Naive thymus-derived CD4-positive, alpha-beta T cell (primary cell): ENCODE results near the gene MBIP. TPM values are rescaled to one million over a fixed set of nuclear protein-coding genes. Genes with fewer than 3 reads are reported as not detected.
A peak's percentile ranks its signal among the peaks of the same experiment; 100 is the strongest.
"Not testable (repeated sequence)": the region's sequence is repeated elsewhere in the genome, so short reads cannot be mapped to it uniquely, and the experiment has no call there.

Experiments
- ATAC-seq: fragments of 150-1000 bp; cut with Tn5 transposase; 2 replicates; pipeline ENCODE4 v1.10.0; 2021; ENCODE audit warnings: mild to moderate bottlenecking, moderate library complexity
- CTCF ChIA-PET: fragments of 350-600 bp; sonication (Branson Sonifier 250); formaldehyde crosslinking; loops from one replicate; lab custom pipeline; 2021; ENCODE audit warnings: antibody characterized with exemption; lab: Charles Lee
- POLR2A ChIA-PET: fragments of 350-600 bp; sonication (Branson Sonifier 250); formaldehyde crosslinking; loops from one replicate; lab custom pipeline; 2021; ENCODE audit warnings: antibody characterized with exemption, inconsistent platforms; lab: Charles Lee
- DNase-seq, 9 donors: peaks; one replicate each; pipeline versions ENCODE4 v3.0.0 to v3.0.0-alpha.2; 2020 to 2022; ENCODE audit warnings: mixed read lengths in 1 of 9
- H3K27ac ChIP-seq: one replicate; pipeline ENCODE4 v1.7.0; 2013; ENCODE audit warnings: mild to moderate bottlenecking, low read depth, low read length, moderate library complexity
- H3K27me3 ChIP-seq, 2 donors: one replicate each; pipeline ENCODE4 v1.7.0; 2013; ENCODE audit warnings: low read length in 2 of 2, mild to moderate bottlenecking in 2 of 2, moderate library complexity in 2 of 2; ENCODE audit not compliant: control insufficient read depth in 2 of 2, insufficient read depth in 2 of 2
- H3K36me3 ChIP-seq, 3 experiments: 1 replicate in 2 of 3; 2 replicates in 1 of 3; pipeline ENCODE4 v1.7.0; 2013; ENCODE audit warnings: low read length in 3 of 3, mild to moderate bottlenecking in 3 of 3, moderate library complexity in 1 of 3; ENCODE audit not compliant: insufficient read depth in 3 of 3, control insufficient read depth in 2 of 3
- H3K4me1 ChIP-seq, 2 donors: one replicate each; pipeline ENCODE4 v1.7.0; 2013; ENCODE audit warnings: low read length in 2 of 2, mild to moderate bottlenecking in 2 of 2, moderate library complexity in 1 of 2; ENCODE audit not compliant: control insufficient read depth in 2 of 2, insufficient read depth in 2 of 2
- H3K4me3 ChIP-seq: 2 replicates; pipeline ENCODE4 v1.7.0; 2013; ENCODE audit warnings: mild to moderate bottlenecking, low read length
- H3K9me3 ChIP-seq, 3 experiments: 1 replicate in 2 of 3; 2 replicates in 1 of 3; pipeline ENCODE4 v1.7.0; 2013; ENCODE audit warnings: low read length in 3 of 3; ENCODE audit not compliant: control insufficient read depth in 2 of 3
- H3K27ac Mint-ChIP-seq, 9 donors: one replicate each; pipeline ENCODE4 v1.8.0; 2020 to 2022; ENCODE audit warnings: mixed read lengths in 9 of 9, mild to moderate bottlenecking in 8 of 9, moderate library complexity in 5 of 9, inconsistent platforms in 2 of 9
- H3K27me3 Mint-ChIP-seq, 5 donors: one replicate each; pipeline ENCODE4 v1.8.0; 2021 to 2022; ENCODE audit warnings: mixed read lengths in 5 of 5, mild to moderate bottlenecking in 1 of 5
- H3K36me3 Mint-ChIP-seq, 5 donors: one replicate each; pipeline ENCODE4 v1.8.0; 2020 to 2022; ENCODE audit warnings: mixed read lengths in 5 of 5, mild to moderate bottlenecking in 3 of 5, inconsistent platforms in 1 of 5
- H3K4me1 Mint-ChIP-seq, 7 donors: one replicate each; pipeline ENCODE4 v1.8.0; 2020 to 2022; ENCODE audit warnings: mixed read lengths in 7 of 7, mild to moderate bottlenecking in 3 of 7, inconsistent platforms in 1 of 7
- H3K4me3 Mint-ChIP-seq, 10 donors: one replicate each; pipeline ENCODE4 v1.8.0; 2020 to 2022; ENCODE audit warnings: mild to moderate bottlenecking in 10 of 10, mixed read lengths in 10 of 10, moderate library complexity in 6 of 10, inconsistent platforms in 2 of 10
- H3K9me3 Mint-ChIP-seq, 11 donors: one replicate each; pipeline ENCODE4 v1.8.0; 2020 to 2022; ENCODE audit warnings: mixed read lengths in 11 of 11, mild to moderate bottlenecking in 4 of 11, inconsistent platforms in 1 of 11, moderate library complexity in 1 of 11
- intact Hi-C, 2 donors: fragments of 100-400 bp; cut with micrococcal nuclease; formaldehyde crosslinking; loops; one replicate each; pipeline ENCODE4 v1.15.1; 2023
- polyA plus RNA-seq, 2 donors: library from polyadenylated mRNA; unstranded; fragments of 300-500 nt; fragmentation: Illumina TruSeq; gene quantifications; one replicate each; pipeline ENCODE4 v1.2.3, GENCODE V29; 2021
- total RNA-seq, 6 experiments: library from RNA in 5 of 6; stranded (reverse) in 5 of 6; gene quantifications; 1 replicate in 5 of 6; 2 replicates in 1 of 6; pipeline ENCODE4 v1.2.3 and lab custom pipeline; 2021 to 2026

The MBIP gene
- total and polyA plus RNA-seq, 7 experiments from 2014 or later = 22.5 to 42.7 (median 24.7) TPM

- DNase-seq, H3K27me3 ChIP-seq, H3K4me3 ChIP-seq, POLR2A ChIA-PET, H3K27ac Mint-ChIP-seq, H3K27ac ChIP-seq, H3K9me3 Mint-ChIP-seq, H3K9me3 ChIP-seq, ATAC-seq, H3K4me3 Mint-ChIP-seq, H3K36me3 Mint-ChIP-seq, CTCF ChIA-PET, H3K36me3 ChIP-seq, H3K4me1 Mint-ChIP-seq, H3K4me1 ChIP-seq: not testable (repeated sequence)
- peaks cover 21 to 64% (median 48%) of the 10 kb centered on the region in 5 donors for H3K27me3 Mint-ChIP-seq
- intact Hi-C loops = loop anchor here in 1 of 2 donors (10.0 kb wide), 1 partner anchor 1863 kb away; the partner anchor contains the start of gene SPTSSA
Measured at GRCh38 chr14:36327573-36327972, 7.1 kb upstream of the MBIP start.

GRCh38 chr14:36325853-36326252 is 5.4 kb upstream of the MBIP start:
- Mint-ChIP-seq H3K27ac (no peak overlapping the region), H3K36me3 (peaks cover 0 to 3% (median 0%) of the 10 kb centered on the region in 5 donors), H3K27me3 (peaks cover 21 to 52% (median 46%) of the 10 kb centered on the region in 5 donors), H3K4me3 (no peak overlapping the region), H3K4me1 (peaks cover under 1 to 5% (median 1%) of the 10 kb centered on the region in 7 donors), H3K9me3 (peaks cover 0 to 6% (median under 1%) of the 10 kb centered on the region in 11 donors)
- no peak overlapping the region for H3K4me3 ChIP-seq
- intact Hi-C loops = loop anchor here in 1 of 2 donors (10.0 kb wide), 1 partner anchor 1861 kb away; the partner anchor contains the start of gene SPTSSA
- H3K36me3 ChIP-seq = no peaks in the 10 kb centered on the region
- POLR2A ChIA-PET = no interaction called here
- H3K4me1 ChIP-seq = peaks cover 3% of the 10 kb centered on the region in 2 donors
- ATAC-seq = no peak
- H3K27ac ChIP-seq = no peak overlapping the region
- no peaks in the 10 kb centered on the region for H3K27me3 ChIP-seq
- DNase-seq = no peak
- CTCF ChIA-PET = no interaction called here
- H3K9me3 ChIP-seq = no peaks in the 10 kb centered on the region

GRCh38 chr14:36324897-36325296 is 4.5 kb upstream of the MBIP start:
- Histone ChIP-seq H3K27ac (no peak overlapping the region), H3K27me3 (no peaks in the 10 kb centered on the region), H3K4me3 (no peak overlapping the region), H3K36me3 (peaks cover 0 to 5% (median 0%) of the 10 kb centered on the region in 3 experiments), H3K4me1 (peaks cover 3 to 4% of the 10 kb centered on the region in 2 donors), H3K9me3 (no peaks in the 10 kb centered on the region)
- peaks cover 0 to 4% (median 0%) of the 10 kb centered on the region in 5 donors for H3K36me3 Mint-ChIP-seq
- H3K27ac Mint-ChIP-seq = no peak overlapping the region
- ATAC-seq (no peak), DNase-seq (no peak)
- H3K4me3 Mint-ChIP-seq = no peak overlapping the region
- peaks cover 16 to 46% (median 43%) of the 10 kb centered on the region in 5 donors for H3K27me3 Mint-ChIP-seq
- POLR2A ChIA-PET = no interaction called here
- peaks cover 0 to 6% (median 1%) of the 10 kb centered on the region in 11 donors for H3K9me3 Mint-ChIP-seq
- H3K4me1 Mint-ChIP-seq = peaks cover 5 to 12% (median 8%) of the 10 kb centered on the region in 7 donors
- intact Hi-C loops = loop anchor here (5.0 to 10.0 kb wide), 3 partner anchors 518 to 1860 kb away; partner anchors contain the start of genes NFKBIA (in 1 of the 2), RALGAPA1 (in 1 of the 2) and SPTSSA (in 1 of the 2)
- CTCF ChIA-PET = no interaction called here

GRCh38 chr14:36320897-36321381 is 502 bp upstream of the MBIP start:
- Histone ChIP-seq H3K27me3 (no peaks in the 10 kb centered on the region), H3K4me1 (peaks cover 4 to 12% of the 10 kb centered on the region in 2 donors), H3K9me3 (no peaks in the 10 kb centered on the region), H3K4me3 (peak overlapping the region; percentile 97), H3K36me3 (peaks cover 0 to 5% (median 0%) of the 10 kb centered on the region in 3 experiments), H3K27ac (peak overlapping the region; percentile 81)
- peak overlapping the region; percentile 90 to 97 (median 95) for H3K27ac Mint-ChIP-seq
- peaks cover 0 to 4% (median 0%) of the 10 kb centered on the region in 11 donors for H3K9me3 Mint-ChIP-seq
- intact Hi-C loops = loop anchor here (1.0 to 10.0 kb wide), 8 partner anchors 54 to 1856 kb away; partner anchors contain the start of genes BRMS1L (in 2 of the 2), NFKBIA (in 1 of the 2), PRORP (in 1 of the 2) and RALGAPA1 (in 1 of the 2)
- H3K36me3 Mint-ChIP-seq = peaks cover 0 to 4% (median 0%) of the 10 kb centered on the region in 5 donors
- ATAC-seq (no peak), DNase-seq (no peak)
- H3K4me3 Mint-ChIP-seq = peak overlapping the region; percentile 88 to 99 (median 98)
- peaks cover 16 to 46% (median 40%) of the 10 kb centered on the region in 7 donors for H3K4me1 Mint-ChIP-seq
- peaks cover 6 to 28% (median 10%) of the 10 kb centered on the region in 5 donors for H3K27me3 Mint-ChIP-seq
- ChIA-PET CTCF (no interaction called here), POLR2A (interaction anchor here (0.8 kb wide), 1 partner anchor 18 kb away, joined by 3 read pairs; no protein-coding TSS in a partner anchor)

- peaks cover 1 to 24% (median 5%) of the 10 kb centered on the region in 5 donors for H3K27me3 Mint-ChIP-seq
- peak overlapping the region; percentile 90 to 97 (median 95) for H3K27ac Mint-ChIP-seq
- peaks cover 0 to 5% (median 0%) of the 10 kb centered on the region in 3 experiments for H3K36me3 ChIP-seq
- H3K4me3 ChIP-seq = peak overlapping the region; percentile 97
- peaks cover 4 to 12% of the 10 kb centered on the region in 2 donors for H3K4me1 ChIP-seq
- H3K27me3 ChIP-seq = no peaks in the 10 kb centered on the region
- H3K4me3 Mint-ChIP-seq = peak overlapping the region; percentile 88 to 99 (median 98)
- CTCF ChIA-PET = no interaction called here
- peaks cover 0 to 4% (median 0%) of the 10 kb centered on the region in 11 donors for H3K9me3 Mint-ChIP-seq
- H3K27ac ChIP-seq = peak overlapping the region; percentile 81
- ATAC-seq (no peak), DNase-seq (no peak)
- no peaks in the 10 kb centered on the region for H3K9me3 ChIP-seq
- peaks cover 0 to 4% (median 0%) of the 10 kb centered on the region in 5 donors for H3K36me3 Mint-ChIP-seq
- intact Hi-C loops = loop anchor here (1.0 to 10.0 kb wide), 9 partner anchors 55 to 1855 kb away; partner anchors contain the start of genes BRMS1L (in 2 of the 2), INSM2 (in 1 of the 2), NFKBIA (in 1 of the 2) and PRORP (in 1 of the 2)
- POLR2A ChIA-PET = interaction anchor here (0.6 kb wide), 1 partner anchor 189 kb away, joined by 3 read pairs; no protein-coding TSS in a partner anchor
- peaks cover 16 to 53% (median 47%) of the 10 kb centered on the region in 7 donors for H3K4me1 Mint-ChIP-seq
Measured at GRCh38 chr14:36319899-36320199, 588 bp downstream of the MBIP start.

- Mint-ChIP-seq H3K4me1 (peaks cover 18 to 60% (median 52%) of the 10 kb centered on the region in 7 donors), H3K4me3 (peak overlapping the region in 2 of 10 donors; percentile 13 to 95), H3K9me3 (peaks cover 0 to 4% (median 0%) of the 10 kb centered on the region in 11 donors), H3K27me3 (peaks cover 0 to 11% (median 0%) of the 10 kb centered on the region in 5 donors), H3K36me3 (peaks cover 4 to 14% (median 4%) of the 10 kb centered on the region in 5 donors), H3K27ac (no peak overlapping the region)
- ChIA-PET POLR2A (no interaction called here), CTCF (no interaction called here)
- DNase-seq (no peak), ATAC-seq (no peak)
- no peaks in the 10 kb centered on the region for H3K27me3 ChIP-seq
- H3K4me1 ChIP-seq = peaks cover 4 to 12% of the 10 kb centered on the region in 2 donors
- no peak overlapping the region for H3K27ac ChIP-seq
- peaks cover 0 to 8% (median 6%) of the 10 kb centered on the region in 3 experiments for H3K36me3 ChIP-seq
- intact Hi-C loops = loop anchor here in 1 of 2 donors (10.0 kb wide), 1 partner anchor 783 kb away; the partner anchor contains the start of gene INSM2
- H3K9me3 ChIP-seq = no peaks in the 10 kb centered on the region
- H3K4me3 ChIP-seq = no peak overlapping the region
Measured at GRCh38 chr14:36317650-36318049, 2.8 kb downstream of the MBIP start.
